Neural cell (in vitro differentiated cells): ENCODE data around the gene RCN2. TPM values are rescaled to one million over a fixed set of nuclear protein-coding genes. Genes with fewer than 3 reads are reported as not detected.

ENCODE experiments used
- H2AFZ ChIP-seq: fragments of 200-600, 300-800 bp; sonication (generic), shearing (Covaris generic); 2 replicates; pipeline ENCODE4 v1.6.0; 2014; ENCODE audit warnings: low read depth, mild to moderate bottlenecking, antibody characterized with exemption, low read length, moderate library complexity
- H3F3A ChIP-seq: fragments of 200-600 bp; shearing (Covaris generic); 2 replicates; pipeline ENCODE4 v1.6.1; 2016; ENCODE audit warnings: mild to moderate bottlenecking, moderate library complexity, mixed read lengths, antibody characterized with exemption, low read length; ENCODE audit not compliant: insufficient read depth, poor library complexity, severe bottlenecking
- H3K27ac ChIP-seq: fragments of 200-600, 300-800 bp; sonication (generic), shearing (Covaris generic); 2 replicates; pipeline ENCODE4 v1.5.1; 2014; ENCODE audit warnings: mild to moderate bottlenecking, low read length, moderate library complexity
- H3K27me3 ChIP-seq: fragments of 300-800, 200-600 bp; sonication (generic), shearing (Covaris generic); 2 replicates; pipeline ENCODE4 v1.6.0; 2014; ENCODE audit warnings: mild to moderate bottlenecking, low read depth, low read length, moderate library complexity; ENCODE audit not compliant: insufficient read depth
- H3K36me3 ChIP-seq: fragments of 300-800, 200-600 bp; sonication (generic), shearing (Covaris generic); 2 replicates; pipeline ENCODE4 v1.5.1; 2014; ENCODE audit warnings: mild to moderate bottlenecking, antibody characterized with exemption, low read length, moderate library complexity; ENCODE audit not compliant: insufficient read depth
- H3K4me2 ChIP-seq: fragments of 300-800, 200-600 bp; sonication (generic), shearing (Covaris generic); 2 replicates; pipeline ENCODE4 v1.6.0; 2014; ENCODE audit warnings: mild to moderate bottlenecking, low read length
- H3K4me3 ChIP-seq: fragments of 300-800, 200-600 bp; sonication (generic), shearing (Covaris generic); 2 replicates; pipeline ENCODE4 v1.5.1; 2014; ENCODE audit warnings: mild to moderate bottlenecking, low read length, moderate library complexity
- H3K79me2 ChIP-seq: fragments of 200-600 bp; shearing (Covaris generic); replicated peaks from 2 replicates; pipeline ENCODE4 v1.6.0; 2014; ENCODE audit warnings: mild to moderate bottlenecking, low read length, moderate library complexity; ENCODE audit not compliant: insufficient read depth
- H3K9ac ChIP-seq: fragments of 300-800, 200-600 bp; sonication (generic), shearing (Covaris generic); 2 replicates; pipeline ENCODE4 v1.6.1; 2016; ENCODE audit warnings: mild to moderate bottlenecking, low read length, mixed read lengths
- H3K9me2 ChIP-seq: fragments of 200-600 bp; shearing (Covaris generic); 2 replicates; pipeline ENCODE4 v1.6.1; 2016; ENCODE audit warnings: mild to moderate bottlenecking, low read length, mixed read lengths; ENCODE audit not compliant: insufficient read depth
- H3K9me3 ChIP-seq: fragments of 200-600, 300-800 bp; sonication (generic), shearing (Covaris generic); 2 replicates; pipeline ENCODE4 v1.6.1; 2016; ENCODE audit warnings: mild to moderate bottlenecking, mixed run types, low read length, moderate library complexity, mixed read lengths
- H4K20me1 ChIP-seq: fragments of 200-600 bp; shearing (Covaris generic); 2 replicates; pipeline ENCODE4 v1.6.1; 2016; ENCODE audit warnings: mild to moderate bottlenecking, mixed run types; ENCODE audit not compliant: insufficient read depth
- CTCF ChIP-seq: fragments of 450-650 bp; IDR thresholded peaks from 2 replicates; pipeline ENCODE4 v1.5.1; 2014; ENCODE audit warnings: antibody characterized with exemption, mild to moderate bottlenecking, moderate library complexity; ENCODE audit not compliant: poor library complexity, severe bottlenecking
- EP300 ChIP-seq: fragments of 450-650 bp; conservative IDR thresholded peaks from 2 replicates; pipeline ENCODE4 v1.6.1; 2014; ENCODE audit warnings: antibody characterized with exemption, mild to moderate bottlenecking, moderate library complexity; ENCODE audit not compliant: poor library complexity, severe bottlenecking
- EZH2 ChIP-seq: fragments of 200-600, 300-800 bp; shearing (Covaris generic), sonication (generic); IDR thresholded peaks from 2 replicates; pipeline ENCODE4 v1.6.1; 2014; ENCODE audit warnings: antibody characterized with exemption, low read length, borderline replicate concordance, mild to moderate bottlenecking; ENCODE audit not compliant: insufficient read depth, poor library complexity, severe bottlenecking
- MXI1 ChIP-seq: fragments of 450-650 bp; conservative IDR thresholded peaks from 2 replicates; pipeline ENCODE4 v1.6.1; 2014; ENCODE audit warnings: antibody characterized with exemption, mild to moderate bottlenecking; ENCODE audit not compliant: poor library complexity, severe bottlenecking
- POLR2AphosphoS5 ChIP-seq: IDR thresholded peaks from 2 replicates; pipeline ENCODE4 v1.6.1; 2012
- RAD21 ChIP-seq: fragments of 450-650 bp; conservative IDR thresholded peaks from 2 replicates; pipeline ENCODE4 v1.6.1; 2014; ENCODE audit warnings: antibody characterized with exemption, mild to moderate bottlenecking, moderate library complexity
- REST ChIP-seq: IDR thresholded peaks from 2 replicates; pipeline ENCODE4 v1.6.1; 2012; ENCODE audit warnings: borderline replicate concordance
- SMC3 ChIP-seq: fragments of 450-650 bp; conservative IDR thresholded peaks from 2 replicates; pipeline ENCODE4 v1.6.1; 2014; ENCODE audit warnings: antibody characterized with exemption, mild to moderate bottlenecking, moderate library complexity; ENCODE audit not compliant: poor library complexity
- TAF1 ChIP-seq: IDR thresholded peaks from 2 replicates; pipeline ENCODE4 v1.6.1; 2012; ENCODE audit warnings: low read depth
- polyA plus RNA-seq: library from polyadenylated mRNA; depleted of rRNA; stranded (reverse); fragments of >200 nt; gene quantifications from 2 replicates; pipeline ENCODE4 v1.2.3, GENCODE V29; 2014

The RCN2 gene
- polyA plus RNA-seq, 1 donor from 2014 or later: 400 TPM

- no peaks in the 10 kb centered on the region for H4K20me1 ChIP-seq
- no peak overlapping the region for H3K27ac ChIP-seq
- no peaks in the 10 kb centered on the region for H3K9me2 ChIP-seq
- H3K79me2 ChIP-seq: no peaks in the 10 kb centered on the region
- H3K9ac ChIP-seq: no peak overlapping the region
- no peaks in the 10 kb centered on the region for H3F3A ChIP-seq
- no peaks in the 10 kb centered on the region for H3K9me3 ChIP-seq
- H3K36me3 ChIP-seq: no peaks in the 10 kb centered on the region
- H3K4me3 ChIP-seq: no peak overlapping the region
- H3K4me2 ChIP-seq: no peak overlapping the region
- no peaks in the 10 kb centered on the region for H3K27me3 ChIP-seq
- TF ChIP-seq SMC3 (no peak), TAF1 (no peak), REST (no peak), MXI1 (no peak), POLR2AphosphoS5 (no peak), CTCF (no peak), EP300 (no peak), EZH2 (no peak), RAD21 (no peak)
- no peak overlapping the region for H2AFZ ChIP-seq
These were observed 19.1 kb upstream of the RCN2 start for GRCh38 chr15:76912430-76912829.

GRCh38 chr15:76913737-76914136 lies 17.8 kb upstream of the RCN2 start:
- H3K4me2 ChIP-seq: no peak overlapping the region

More at GRCh38 chr15:76913737-76914136, 17.8 kb upstream of the RCN2 start:
- no peaks in the 10 kb centered on the region for H3K36me3 ChIP-seq
- no peak for TF ChIP-seq REST
- TF ChIP-seq TAF1: no peak
- TF ChIP-seq MXI1: no peak
- no peak for TF ChIP-seq POLR2AphosphoS5
- no peak for TF ChIP-seq EP300
- TF ChIP-seq RAD21: no peak
- TF ChIP-seq EZH2: no peak
- TF ChIP-seq SMC3: no peak
- TF ChIP-seq CTCF: no peak
- H3K9ac ChIP-seq: no peak overlapping the region
- no peaks in the 10 kb centered on the region for H3K27me3 ChIP-seq
- H3K4me3 ChIP-seq: no peak overlapping the region
- no peak overlapping the region for H2AFZ ChIP-seq
- no peaks in the 10 kb centered on the region for H3K9me3 ChIP-seq
- no peak overlapping the region for H3K27ac ChIP-seq
- no peaks in the 10 kb centered on the region for H3K79me2 ChIP-seq
- no peaks in the 10 kb centered on the region for H3F3A ChIP-seq
- H4K20me1 ChIP-seq: no peaks in the 10 kb centered on the region
- no peaks in the 10 kb centered on the region for H3K9me2 ChIP-seq
